NCI-H2196 (cell line): ENCODE results near the gene ELL2.
"Not testable (repeated sequence)": the region's sequence is repeated elsewhere in the genome, so short reads cannot be mapped to it uniquely, and the experiment has no call there.

ENCODE experiments used
- DNase-seq: peaks from one replicate; lab custom pipeline; 2025; ENCODE audit not compliant: unreplicated experiment; lab: John Stamatoyannopoulos, UW

Gene ELL2

DNA sequence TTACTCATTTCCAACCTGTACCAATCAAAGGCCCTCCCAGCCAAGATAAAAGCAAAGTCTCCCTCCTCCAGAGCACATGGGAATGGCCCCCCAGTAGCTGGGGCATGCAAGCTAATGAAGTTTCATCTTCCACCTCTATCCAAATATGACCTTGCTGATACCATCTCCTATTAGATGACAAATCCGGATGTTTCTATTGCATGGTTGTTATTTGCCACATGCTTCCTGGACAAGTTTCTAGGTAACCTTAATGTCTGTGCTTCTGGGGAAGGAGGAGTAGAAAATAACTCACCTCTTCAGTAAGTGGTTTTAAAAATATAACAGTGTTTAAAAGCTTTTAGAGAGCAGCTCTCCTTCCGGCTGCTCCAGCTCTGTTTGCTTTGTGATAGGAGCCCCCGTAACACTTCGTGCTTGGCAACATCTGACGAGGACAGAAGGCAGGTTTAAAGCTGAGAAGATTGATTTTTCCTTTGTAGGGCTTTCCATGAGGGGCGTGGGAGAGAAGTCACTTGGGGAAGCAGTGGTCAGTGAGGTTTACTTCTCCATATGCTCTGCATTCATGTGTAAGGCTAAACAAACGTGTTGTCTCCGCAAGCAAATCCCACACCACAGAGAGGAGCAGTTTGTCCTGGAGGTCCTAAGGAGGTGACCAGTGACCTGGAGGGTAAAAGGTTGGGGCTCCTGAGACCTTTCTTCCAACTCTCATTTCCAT is 98.8 kb downstream of the ELL2 start:
- DNase-seq = no peak

DNA sequence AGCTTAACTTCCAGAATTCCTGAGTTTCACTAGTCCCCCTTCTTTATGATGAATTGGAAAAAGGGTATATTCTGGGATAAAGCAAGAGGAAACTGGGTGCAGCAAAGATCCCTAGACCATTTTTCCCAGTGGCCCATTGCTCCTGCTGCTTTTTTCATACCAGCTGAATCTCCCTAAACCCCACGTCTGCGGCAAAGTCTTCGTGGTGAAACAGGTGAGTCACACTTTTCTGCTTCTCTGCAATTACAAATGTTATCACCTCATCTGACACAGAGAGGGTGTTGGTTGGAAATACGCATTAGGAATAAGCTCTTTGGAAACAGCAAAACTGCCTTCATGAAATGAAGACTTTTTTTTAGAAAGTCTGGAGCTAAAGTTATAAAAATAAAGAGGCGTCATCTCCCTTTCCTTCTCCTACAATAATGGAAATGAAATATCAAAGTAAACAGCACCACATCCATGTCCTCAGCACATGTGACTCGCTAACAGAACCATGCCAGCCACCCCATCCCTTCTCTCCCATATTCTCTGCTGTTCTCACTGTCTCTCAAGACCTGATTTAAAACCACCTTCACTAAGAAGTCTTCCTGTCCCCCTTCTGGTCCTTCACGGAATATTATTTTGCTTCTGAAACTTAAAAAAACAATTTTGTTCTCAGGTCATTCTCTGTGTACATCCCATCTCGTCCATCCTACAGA is 99.6 kb downstream of the ELL2 start:
- DNase-seq = no peak

DNA sequence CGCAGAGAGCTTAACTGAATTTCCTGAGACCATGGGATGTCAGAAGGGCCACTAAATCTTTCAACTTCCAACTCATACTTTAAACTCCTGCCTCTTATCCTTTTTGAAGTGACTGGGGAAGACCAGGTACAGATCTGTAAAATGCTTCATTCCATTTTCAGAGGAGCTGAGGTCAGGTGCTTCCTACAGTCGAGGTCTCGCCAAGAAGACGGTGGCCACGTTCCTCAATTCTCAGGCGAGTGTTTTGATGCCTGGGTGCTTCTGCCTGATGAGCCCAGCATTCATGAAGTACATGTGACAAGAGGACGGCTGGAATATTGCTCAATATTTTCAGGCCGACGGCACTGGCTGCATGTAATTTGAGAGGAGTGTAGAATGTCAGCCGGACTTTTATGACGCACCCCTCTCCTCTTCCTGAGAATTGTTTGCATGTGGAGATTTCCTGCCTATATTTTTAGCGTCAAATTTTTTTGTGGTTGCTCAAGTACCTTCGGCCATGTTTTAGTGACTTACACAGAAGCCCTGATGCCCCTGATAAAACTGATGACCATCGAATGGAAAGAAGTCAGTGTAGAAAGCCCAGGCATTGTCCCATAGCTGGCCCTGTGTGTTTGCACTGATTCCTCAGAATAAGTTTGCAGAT is 100.3 kb downstream of the ELL2 start:
- DNase-seq = peak; percentile 27

DNA sequence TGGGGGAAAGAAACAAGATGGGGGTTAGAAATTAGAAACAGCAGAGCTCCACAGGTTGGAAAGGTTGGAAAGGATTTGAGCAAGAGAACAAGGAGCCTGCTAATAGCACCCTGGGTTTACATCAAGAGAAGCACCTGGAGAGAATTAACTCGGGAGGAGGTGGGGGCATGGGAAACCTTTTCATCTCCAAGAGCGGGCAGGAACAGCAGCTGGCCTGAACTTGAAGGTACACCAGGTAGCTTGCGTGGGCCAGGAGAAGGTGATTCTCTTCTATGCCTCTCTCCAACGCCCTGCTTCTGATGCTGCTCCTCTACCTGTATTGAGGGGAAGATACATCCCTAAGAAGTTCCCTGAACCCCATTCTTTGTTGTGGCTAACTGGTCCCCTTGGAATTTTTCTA is 102.0 kb downstream of the ELL2 start:
- DNase-seq = no peak

DNA sequence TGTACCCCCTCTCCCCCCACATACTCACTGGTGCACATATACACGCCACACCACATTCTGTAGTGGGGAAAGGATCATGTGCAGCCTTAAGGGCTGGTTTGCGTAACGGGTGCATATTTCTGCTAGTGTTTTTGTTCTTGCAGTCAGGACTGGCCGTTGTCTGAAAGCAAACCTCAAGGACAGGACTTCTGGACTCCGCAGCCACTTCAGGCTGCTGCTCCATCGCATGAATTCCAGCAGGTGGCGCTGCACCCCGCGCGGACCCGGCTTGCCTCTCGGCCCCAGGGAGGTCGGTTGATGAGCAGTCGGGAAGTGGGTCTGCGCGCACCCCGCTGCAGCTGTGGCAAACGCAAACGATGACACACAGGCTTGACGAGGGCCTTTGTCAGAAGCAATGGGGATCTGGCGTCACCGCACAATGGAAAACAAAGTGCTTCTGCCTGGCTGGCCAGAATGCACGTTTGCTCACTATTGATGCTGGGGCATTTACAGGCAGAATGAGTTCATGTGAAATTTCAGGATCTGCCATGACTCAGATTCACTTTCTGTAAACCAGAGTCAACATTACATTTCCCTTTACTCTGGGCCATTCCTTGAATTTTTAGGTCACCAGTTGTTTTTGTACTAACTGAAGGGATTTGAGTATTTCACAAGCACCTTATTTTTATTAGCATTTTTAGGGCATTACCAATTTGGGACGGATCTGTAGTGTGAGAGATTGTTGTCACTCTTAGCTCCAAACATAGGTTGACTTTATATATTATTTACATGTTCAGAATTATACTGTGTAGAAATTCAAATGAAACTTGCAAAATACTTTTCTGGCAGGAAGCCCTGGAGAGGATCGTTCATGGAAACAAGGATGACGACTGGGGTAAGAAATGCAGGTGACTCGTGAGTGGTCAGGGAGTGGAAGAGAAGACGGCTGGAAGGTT is 102.7 kb downstream of the ELL2 start:
- peak; percentile 72 for DNase-seq

DNA sequence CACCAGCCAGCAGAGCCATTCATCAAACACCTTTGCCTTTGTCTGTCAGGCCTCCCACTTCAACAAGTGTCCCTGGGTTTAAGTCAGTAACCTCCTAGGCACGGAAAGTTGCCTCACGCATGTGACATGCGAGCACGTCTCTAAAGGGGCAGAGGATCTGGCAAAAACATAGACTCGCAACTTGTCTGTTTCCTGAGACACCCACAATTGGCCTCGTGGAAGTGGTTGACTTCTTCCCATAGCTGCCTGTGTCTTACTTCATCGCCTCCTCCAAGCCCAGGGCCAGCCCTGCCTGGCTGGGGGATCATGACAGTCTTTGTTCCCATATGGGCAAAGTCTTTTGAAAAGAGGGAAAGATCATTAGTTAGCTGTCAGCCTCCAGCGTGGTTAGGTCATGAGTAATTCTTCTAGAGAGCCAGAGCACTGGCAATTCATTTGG is 103.6 kb downstream of the ELL2 start:
- DNase-seq = no peak

DNA sequence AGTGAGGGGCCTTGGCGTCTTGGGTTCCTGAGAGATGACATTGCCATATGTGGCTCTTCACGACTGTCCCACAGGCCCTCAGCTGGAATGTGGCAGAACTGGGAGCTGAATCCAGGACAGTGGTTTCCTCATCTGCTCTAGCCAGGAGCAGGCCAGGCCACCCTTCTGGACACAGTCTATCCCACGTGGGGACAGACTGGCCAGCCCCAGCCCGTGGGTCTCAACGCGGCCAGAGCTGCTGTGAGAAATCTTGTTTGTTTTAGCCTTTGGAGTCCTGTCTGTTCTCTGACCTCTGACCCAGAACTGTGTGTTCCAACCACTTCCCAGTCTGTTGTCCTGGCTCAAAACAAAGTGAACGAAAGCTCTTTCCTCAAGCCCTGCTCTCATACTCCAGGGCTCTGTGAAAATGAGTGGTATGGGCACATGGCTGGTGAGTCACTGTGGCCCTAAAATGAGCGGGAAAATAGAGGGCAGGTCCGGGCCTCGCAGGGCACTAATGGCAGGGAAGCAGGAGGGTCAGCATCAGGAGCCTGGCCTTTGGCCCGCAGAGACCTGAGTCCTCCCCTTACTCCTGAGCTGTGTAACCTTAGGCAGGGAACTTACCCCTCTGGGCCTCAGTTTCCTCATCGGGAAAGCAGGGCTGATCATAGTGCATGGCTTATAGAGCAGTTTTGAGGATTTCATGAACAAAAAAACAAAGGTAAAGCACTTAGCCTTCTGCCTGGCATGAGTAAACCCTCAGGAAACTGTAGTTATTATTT is 104.3 kb downstream of the ELL2 start:
- DNase-seq = no peak

DNA sequence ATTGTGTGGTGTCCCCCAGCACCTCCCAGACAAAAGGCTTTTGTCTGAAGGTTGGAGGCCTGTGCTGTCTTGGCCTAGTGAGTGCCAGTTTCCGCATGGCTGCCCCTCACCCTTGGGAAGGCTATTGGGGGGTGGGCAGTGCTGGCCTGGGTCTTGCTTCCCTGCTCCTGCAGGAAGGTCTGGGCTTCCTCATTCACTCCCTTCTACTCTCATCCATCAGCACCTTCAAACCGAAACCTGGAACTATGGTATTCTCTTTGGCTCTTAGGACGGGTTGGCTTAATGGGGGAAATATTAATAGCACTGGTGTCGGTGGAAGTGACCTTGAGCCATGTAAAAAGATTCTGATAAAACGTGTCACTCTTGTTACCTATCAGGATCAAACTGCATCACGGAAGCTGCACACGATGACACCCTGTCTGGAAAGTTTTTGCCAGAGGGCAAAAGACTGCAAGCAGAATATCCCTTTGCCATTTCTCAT is 105.1 kb downstream of the ELL2 start:
- no peak for DNase-seq

DNA sequence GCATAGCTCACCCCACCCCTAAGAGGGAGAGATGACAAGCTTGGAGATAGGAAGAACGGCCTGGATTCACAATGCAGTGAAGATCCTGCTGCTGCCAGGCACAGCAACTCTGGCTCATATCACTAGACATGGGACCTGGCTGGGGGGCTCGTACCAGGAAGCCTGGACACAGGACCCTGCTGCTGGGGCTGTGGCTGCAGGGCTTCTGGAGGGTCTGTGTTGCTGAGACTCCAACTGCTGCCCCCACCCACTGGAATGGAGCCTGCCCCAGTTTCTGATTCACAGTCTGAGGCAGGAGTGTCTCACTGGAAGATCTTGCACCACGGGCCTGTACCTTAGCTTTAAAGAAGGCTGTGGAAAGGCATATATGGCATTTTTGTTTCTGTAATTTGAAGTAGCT is 108.2 kb downstream of the ELL2 start:
- DNase-seq = no peak

DNA sequence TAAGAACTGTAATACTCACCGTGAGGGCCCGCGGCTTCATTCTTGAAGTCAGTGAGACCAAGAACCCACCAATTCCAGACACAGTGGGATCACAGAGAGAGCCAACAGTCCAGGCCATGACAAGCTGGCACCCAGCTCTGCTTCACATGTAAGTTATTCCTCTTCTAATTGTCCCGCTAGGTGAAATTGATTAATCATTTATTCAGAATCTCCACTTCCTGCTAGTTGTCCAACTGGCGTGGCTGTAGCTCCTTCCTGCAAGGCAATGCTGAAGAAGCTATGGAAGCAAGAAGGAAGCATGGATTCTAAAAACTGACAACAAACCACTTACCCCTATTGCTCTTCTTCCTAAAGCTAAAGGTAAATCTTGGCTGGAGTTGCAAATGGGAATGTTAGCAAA is 109.1 kb downstream of the ELL2 start:
- no peak for DNase-seq

DNA sequence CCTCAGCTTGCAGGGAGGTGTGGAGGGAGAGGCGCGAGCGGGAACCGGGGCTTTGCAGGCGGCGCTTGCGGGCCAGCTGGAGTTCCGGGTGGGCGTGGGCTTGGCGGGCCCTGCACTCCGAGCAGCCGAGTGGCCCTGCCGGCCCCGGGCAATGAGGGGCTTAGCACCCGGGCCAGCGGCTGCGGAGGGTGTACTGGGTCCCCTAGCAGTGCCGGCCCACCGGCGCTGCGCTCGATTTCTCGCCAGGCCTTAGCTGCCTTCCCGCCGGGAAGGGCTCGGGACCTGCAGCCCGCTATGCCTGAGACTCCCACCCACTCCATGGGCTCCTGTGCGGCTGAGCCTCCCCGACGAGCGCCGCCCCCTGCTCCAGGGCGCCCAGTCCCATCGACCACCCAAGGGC is 110.5 kb downstream of the ELL2 start:
- not testable (repeated sequence) for DNase-seq

DNA sequence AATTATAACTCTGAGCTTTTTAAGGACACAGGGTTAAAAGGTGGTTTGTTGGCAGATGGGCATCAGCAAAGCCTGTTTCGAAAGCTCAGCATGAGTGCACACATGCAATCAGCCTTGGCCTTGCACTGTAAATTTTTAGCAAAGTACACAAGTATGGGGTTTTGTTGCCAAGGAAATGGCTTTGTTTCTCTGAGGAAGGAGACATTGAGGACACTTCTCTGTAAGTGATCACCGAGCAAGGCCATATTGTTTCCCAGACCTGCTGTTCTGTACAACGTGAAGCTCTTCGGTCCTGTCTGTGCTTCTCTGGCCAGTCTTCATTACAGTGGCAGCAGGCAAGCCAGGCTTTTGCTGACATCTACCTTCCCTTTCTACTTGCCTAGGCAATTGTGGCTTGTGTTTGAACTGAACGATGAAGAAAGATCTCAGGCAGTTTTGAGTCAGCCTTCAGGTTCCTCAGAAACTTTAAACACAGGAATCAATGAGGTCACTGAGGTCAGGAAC is 111.2 kb downstream of the ELL2 start:
- no peak for DNase-seq

DNA sequence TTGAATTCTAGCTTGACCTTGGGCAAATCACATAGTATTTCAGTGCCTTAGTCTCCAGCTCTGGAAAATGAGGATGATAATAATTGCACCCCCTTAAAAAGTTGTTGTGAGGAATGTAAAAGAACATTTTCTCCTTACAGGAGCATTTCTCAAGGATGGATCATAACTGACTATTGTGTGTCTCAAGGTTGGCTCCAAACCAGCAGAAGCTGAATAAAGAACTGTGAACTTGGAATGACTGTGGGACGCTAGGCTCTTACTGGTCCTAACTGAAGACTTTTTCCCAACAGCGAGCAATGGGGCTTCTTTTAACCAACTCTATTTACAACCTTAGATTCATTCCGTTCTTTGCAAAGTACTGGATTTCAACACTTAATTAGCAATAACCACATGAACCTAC is 113.0 kb downstream of the ELL2 start:
- DNase-seq = no peak

DNA sequence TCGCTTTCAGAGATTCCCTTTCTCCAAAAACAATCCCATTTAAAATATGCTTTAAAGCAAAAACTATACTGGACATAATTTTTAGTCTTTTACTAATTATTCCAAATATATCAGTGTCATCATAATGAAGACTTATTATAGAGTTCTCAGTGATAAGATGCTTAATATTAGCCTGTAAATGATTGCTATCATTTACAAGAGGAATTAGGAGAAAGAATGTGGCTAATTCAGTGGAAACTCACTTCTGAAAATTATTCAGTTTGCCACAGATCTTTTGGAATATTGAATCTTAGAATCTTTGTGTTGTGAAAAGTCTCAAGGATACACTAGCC is 114.4 kb downstream of the ELL2 start:
- DNase-seq = no peak

DNA sequence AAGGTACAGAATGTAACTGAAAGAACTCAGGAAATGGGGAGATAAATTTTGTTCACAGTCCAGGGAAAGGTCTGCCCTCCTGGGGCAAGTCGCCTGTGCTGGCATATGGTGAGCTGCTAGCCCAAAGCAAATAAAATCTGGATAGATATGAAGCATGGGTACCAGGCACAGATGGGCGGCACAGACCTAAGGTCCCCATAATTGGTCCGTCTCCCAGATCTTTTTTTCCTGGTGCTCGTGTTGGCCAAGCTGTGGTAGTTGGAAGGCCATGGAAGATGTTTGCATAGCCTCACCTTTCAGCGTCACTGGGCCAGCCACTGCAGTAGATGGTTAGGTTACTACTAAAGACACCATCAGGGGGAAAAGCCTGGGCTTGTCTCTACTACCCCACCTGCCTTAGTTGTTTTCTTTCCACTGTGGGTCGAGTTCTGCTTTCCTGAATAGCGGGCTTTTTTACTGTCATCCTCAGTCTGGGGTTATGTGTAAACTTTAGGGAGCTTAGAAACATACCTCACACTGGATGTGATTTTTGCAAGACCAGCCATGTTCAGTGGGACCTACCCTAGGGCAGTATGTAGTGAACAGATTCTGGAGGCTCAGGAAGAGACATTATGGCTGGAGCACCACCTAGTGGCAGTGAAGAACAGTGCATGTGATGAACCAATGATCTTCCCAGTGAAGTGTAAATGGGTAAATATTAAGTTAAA is 114.9 kb downstream of the ELL2 start:
- peak; percentile 53 for DNase-seq

DNA sequence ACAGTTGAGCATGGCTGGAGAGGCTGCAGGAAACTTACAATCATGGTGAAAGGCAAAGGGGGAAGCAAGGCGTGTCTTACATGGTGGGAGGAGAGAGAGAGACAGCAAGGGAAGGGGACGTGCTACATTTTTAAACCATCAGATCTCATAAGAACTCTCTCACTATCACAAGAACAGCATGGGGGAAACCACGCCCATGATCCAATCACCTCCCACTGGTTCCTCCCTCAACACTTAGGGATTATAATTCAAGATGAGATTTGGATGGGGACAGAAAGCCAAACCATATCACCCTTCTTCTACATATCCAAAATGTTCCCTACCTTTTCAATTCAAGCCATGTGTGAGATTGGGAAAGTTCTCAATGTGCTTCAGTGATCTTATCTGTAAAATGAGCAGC is 116.3 kb downstream of the ELL2 start:
- no peak for DNase-seq

DNA sequence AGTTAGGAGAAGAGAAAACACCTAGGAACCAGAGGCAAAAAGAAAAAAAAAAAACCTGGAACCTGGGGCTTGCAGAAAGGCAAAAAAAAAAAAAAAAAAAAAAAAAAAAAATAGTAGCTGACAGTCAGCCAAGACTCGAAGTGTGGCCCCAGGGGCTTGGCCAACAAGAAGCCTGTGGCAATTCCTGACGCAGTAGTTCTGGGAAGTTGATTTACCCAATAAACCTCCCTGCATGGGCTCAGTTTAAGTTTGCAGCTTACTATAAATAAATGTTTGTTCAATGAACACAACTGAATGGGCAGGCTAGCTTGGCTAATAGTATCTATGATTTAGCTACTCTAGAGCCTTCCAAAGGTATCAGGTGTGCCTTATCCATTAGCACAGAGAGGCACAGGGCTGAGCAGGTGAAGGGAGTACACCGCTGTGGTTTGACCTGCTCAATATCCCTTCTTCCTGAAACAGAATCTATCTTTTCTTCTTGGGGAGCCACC is 117.9 kb downstream of the ELL2 start:
- no peak for DNase-seq

DNA sequence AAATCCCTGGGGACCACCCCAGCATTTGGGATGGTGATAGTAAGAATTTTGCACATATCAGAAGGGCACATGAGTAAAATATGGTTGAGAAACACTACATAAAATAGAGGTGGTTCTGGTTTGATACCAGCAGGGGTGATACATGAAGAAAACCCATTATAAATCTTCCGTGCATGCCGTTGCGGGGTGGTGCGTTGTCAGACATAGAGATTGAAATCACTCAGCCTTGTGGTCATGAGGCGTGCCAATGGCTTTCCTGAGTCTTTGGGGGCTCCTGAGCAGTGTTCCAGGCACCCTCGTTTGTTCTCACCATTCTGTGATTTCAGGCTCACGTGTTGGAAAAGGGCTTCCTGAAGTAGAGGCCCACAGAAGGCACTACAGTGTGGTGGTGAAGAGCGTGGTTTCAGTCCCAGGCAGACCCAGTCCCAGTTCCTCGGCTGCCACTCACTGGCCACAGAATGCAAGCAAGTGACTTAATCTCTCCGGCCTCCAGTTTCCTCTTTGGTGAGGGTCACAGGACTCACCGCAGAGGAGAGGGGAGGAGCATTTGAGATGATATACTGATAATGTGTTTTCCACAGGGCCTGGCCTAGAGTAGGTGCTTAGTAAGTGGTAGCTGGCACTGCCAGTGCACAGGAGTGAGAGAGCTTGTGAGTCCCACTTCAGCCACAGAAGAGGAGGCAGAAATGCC is 118.7 kb downstream of the ELL2 start:
- no peak for DNase-seq
